HCT116 (cell line): ENCODE results near the gene SHISA4. TPM values are rescaled to one million over a fixed set of nuclear protein-coding genes. Genes with fewer than 3 reads are reported as not detected.

ENCODE experiments used
- ATAC-seq: fragments of 200-7000 bp; cut with Tn5 transposase; 2 replicates; pipeline ENCODE4 v1.9.1; 2020; ENCODE audit warnings: mild to moderate bottlenecking, moderate library complexity
- BruUV-seq: library from RNA; stranded (reverse); fragments of 400-500 nt; replicated peaks from 2 replicates; lab custom pipeline; 2021; lab: Mats Ljungman, UMichigan
- CTCF ChIA-PET: fragments of 300-600 bp; sonication (Branson Sonifier 250); formaldehyde crosslinking; loops from one replicate; lab custom pipeline; 2021; ENCODE audit warnings: antibody characterized with exemption; lab: Charles Lee
- POLR2A ChIA-PET: fragments of 300-600, 350-600 bp; sonication (Branson Sonifier 250); formaldehyde crosslinking; loops from one replicate; lab custom pipeline; 2021; ENCODE audit warnings: antibody characterized with exemption; lab: Charles Lee
- RAD21 ChIA-PET, 2 experiments: fragments of 300-600 bp; sonication (Branson Sonifier 250); formaldehyde crosslinking; loops; one replicate each; lab custom pipeline; 2023; ENCODE audit warnings: low total read pairs in 2 of 2; ENCODE audit not compliant: uncharacterized antibody in 2 of 2, unreplicated experiment in 2 of 2, low non-redundant PET in 1 of 2; lab: Charles Lee
- DNase-seq: peaks from one replicate; pipeline ENCODE4 v3.0.0-alpha.2; 2010; ENCODE audit warnings: low read depth, low spot score
- H2AFZ ChIP-seq: fragments of 200-600 bp; shearing (Covaris generic), sonication (generic); 2 replicates; pipeline ENCODE4 v1.6.1; 2017; ENCODE audit warnings: low read depth, mixed run types, mixed read lengths, antibody characterized with exemption, low read length; ENCODE audit not compliant: poor library complexity, severe bottlenecking
- H3K27ac ChIP-seq: 2 replicates; pipeline ENCODE4 v1.5.1; 2012; ENCODE audit warnings: low read depth, low read length
- H3K27me3 ChIP-seq: fragments of 200-600 bp; sonication (generic); 2 replicates; pipeline ENCODE4 v1.6.1; 2016; ENCODE audit warnings: mixed run types, low read length, mixed read lengths; ENCODE audit not compliant: insufficient read depth
- H3K36me3 ChIP-seq, 2 experiments: fragments of 200-500 bp in 1 of 2; fragments of 200-600 bp in 1 of 2; sonication (Bioruptor generic) in 1 of 2; sonication (generic) in 1 of 2; 2 replicates each; pipeline versions ENCODE4 v1.5.1 to v1.6.1; 2014 to 2016; ENCODE audit warnings: low read length in 2 of 2, inconsistent platforms in 1 of 2, mixed read lengths in 1 of 2, mixed run types in 1 of 2; ENCODE audit not compliant: insufficient read depth in 2 of 2, control insufficient read depth in 1 of 2
- H3K4me1 ChIP-seq, 2 experiments: fragments of 200-600 bp in 1 of 2; sonication (generic) in 1 of 2; 2 replicates each; pipeline versions ENCODE4 v1.5.1 to v1.6.1; 2012 to 2017; ENCODE audit warnings: low read length in 2 of 2, inconsistent platforms in 1 of 2, mild to moderate bottlenecking in 1 of 2, mixed read lengths in 1 of 2, mixed run types in 1 of 2, moderate library complexity in 1 of 2; ENCODE audit not compliant: insufficient read depth in 2 of 2, control insufficient read depth in 1 of 2
- H3K4me2 ChIP-seq: fragments of 200-600 bp; sonication (generic); 2 replicates; pipeline ENCODE4 v1.6.1; 2017; ENCODE audit warnings: mixed run types, low read length, mixed read lengths
- H3K4me3 ChIP-seq, 2 experiments: fragments of 200-600 bp in 1 of 2; sonication (generic) in 1 of 2; replicated peaks in 1 of 2; 2 replicates each; pipeline ENCODE4 v1.5.1; 2011 to 2016; ENCODE audit warnings: low read length in 2 of 2, control low read depth in 1 of 2, low read depth in 1 of 2, mild to moderate bottlenecking in 1 of 2, mixed read lengths in 1 of 2, mixed run types in 1 of 2
- H3K79me2 ChIP-seq: fragments of 200-600 bp; sonication (generic); 2 replicates; pipeline ENCODE4 v1.6.1; 2017; ENCODE audit warnings: mild to moderate bottlenecking, mixed run types, low read length, moderate library complexity, mixed read lengths; ENCODE audit not compliant: insufficient read depth
- H3K9ac ChIP-seq: fragments of 200-600 bp; sonication (generic); 2 replicates; pipeline ENCODE4 v1.6.1; 2016; ENCODE audit warnings: low read length, mixed read lengths
- H3K9me2 ChIP-seq: fragments of 200-600 bp; sonication (generic), shearing (Covaris generic); 2 replicates; pipeline ENCODE4 v1.6.1; 2017; ENCODE audit warnings: mixed run types, mild to moderate bottlenecking, moderate library complexity; ENCODE audit not compliant: insufficient read depth
- H3K9me3 ChIP-seq, 2 experiments: fragments of 200-500 bp in 1 of 2; fragments of 200-600 bp in 1 of 2; sonication (Bioruptor generic) in 1 of 2; sonication (generic) in 1 of 2; 2 replicates each; pipeline ENCODE4 v1.6.1; 2014 to 2017; ENCODE audit warnings: low read length in 2 of 2, mixed read lengths in 2 of 2, inconsistent platforms in 1 of 2, low read depth in 1 of 2, mild to moderate bottlenecking in 1 of 2, mixed run types in 1 of 2, moderate library complexity in 1 of 2; ENCODE audit not compliant: control insufficient read depth in 1 of 2, insufficient read depth in 1 of 2
- H4K20me1 ChIP-seq: fragments of 200-600 bp; sonication (generic), shearing (Covaris generic); 2 replicates; pipeline ENCODE4 v1.6.1; 2017; ENCODE audit warnings: mixed run types, mild to moderate bottlenecking, moderate library complexity; ENCODE audit not compliant: insufficient read depth
- EZH2 ChIP-seq: fragments of 200-600 bp; sonication (generic); IDR thresholded peaks from 2 replicates; pipeline ENCODE4 v1.6.1; 2017; ENCODE audit warnings: antibody characterized with exemption, mixed run types
- EZH2phosphoT487 ChIP-seq: fragments of 200-600 bp; IDR thresholded peaks from 2 replicates; pipeline ENCODE4 v1.6.1; 2018; ENCODE audit warnings: antibody characterized with exemption, borderline replicate concordance
- FOSL1 ChIP-seq: IDR thresholded peaks from 2 replicates; pipeline ENCODE4 v1.6.1; 2012; ENCODE audit warnings: low read depth
- POLR2AphosphoS5 ChIP-seq: IDR thresholded peaks from 2 replicates; pipeline ENCODE4 v1.6.1; 2011; ENCODE audit warnings: mild to moderate bottlenecking, low read depth, low read length, moderate library complexity
- RAD21 ChIP-seq: IDR thresholded peaks from 2 replicates; pipeline ENCODE4 v1.6.1; 2012; ENCODE audit warnings: low read depth, mild to moderate bottlenecking
- SRF ChIP-seq: IDR thresholded peaks from 2 replicates; pipeline ENCODE4 v1.6.1; 2012; ENCODE audit warnings: low read depth
- YY1 ChIP-seq: IDR thresholded peaks from 2 replicates; pipeline ENCODE4 v1.6.1; 2011; ENCODE audit warnings: low read length, low read depth, moderate library complexity, mild to moderate bottlenecking; ENCODE audit not compliant: insufficient replicate concordance; ENCODE audit errors: extremely low read depth
- ZFX ChIP-seq: fragments of 450-650 bp; IDR thresholded peaks from 2 replicates; pipeline ENCODE4 v1.6.1; 2017
- intact Hi-C: fragments of 100-400 bp; cut with micrococcal nuclease; formaldehyde crosslinking; loops from 2 replicates; pipeline ENCODE4 v1.10.0; 2022
- total RNA-seq: library from RNA; stranded (reverse); gene quantifications from one replicate; pipeline ENCODE4 v1.2.1, GENCODE V29; 2021; ENCODE audit not compliant: unreplicated experiment
- TF ChIP-seq, protein P1 (sequence below): IDR thresholded peaks from 2 replicates; pipeline ENCODE4 v1.6.1; 2012; ENCODE audit warnings: low read depth
- TF ChIP-seq, protein P2 (sequence below): IDR thresholded peaks from 2 replicates; pipeline ENCODE4 v1.6.1; 2012

The SHISA4 gene
- total RNA-seq, 1 experiment from 2014 or later = 15.2 TPM

DNA sequence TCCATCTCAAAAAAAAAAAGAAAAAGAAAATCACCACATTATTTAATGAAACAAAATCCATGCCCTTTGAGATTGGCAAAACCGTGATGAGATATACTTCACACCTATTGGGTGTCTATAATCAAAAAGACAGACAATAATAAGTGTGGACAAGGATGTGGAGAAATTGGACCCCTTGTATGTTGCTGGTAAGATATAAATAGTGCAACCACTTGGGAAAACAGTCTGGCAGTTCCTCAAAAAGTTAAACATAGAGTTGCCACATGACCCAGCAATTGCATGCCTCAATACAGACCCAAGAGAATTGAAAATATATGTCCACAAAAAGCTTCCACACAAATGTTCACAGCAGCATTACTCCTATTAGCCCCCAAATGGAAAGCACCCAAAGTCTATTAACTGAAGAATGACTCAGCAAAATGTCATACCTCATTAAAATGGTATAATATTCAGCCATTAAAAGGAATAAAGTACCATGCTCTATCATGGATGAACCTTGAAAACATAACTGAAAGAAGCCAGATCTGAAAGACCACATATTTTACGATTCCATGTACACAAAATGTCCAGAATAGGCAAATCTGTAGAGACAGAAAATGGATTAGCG is 33.4 kb downstream of the SHISA4 start:
- H3K9me3 ChIP-seq = no peaks in the 10 kb centered on the region
- BruUV-seq = no TSS peak
- no peak overlapping the region for H3K27ac ChIP-seq
- H3K9ac ChIP-seq = no peak overlapping the region
- no peaks in the 10 kb centered on the region for H3K9me2 ChIP-seq
- no peak overlapping the region for H3K4me2 ChIP-seq
- ATAC-seq (no peak), DNase-seq (no peak)
- ChIA-PET RAD21 (no interaction called here), POLR2A (no interaction called here), CTCF (no interaction called here)
- H3K27me3 ChIP-seq = no peaks in the 10 kb centered on the region
- no peaks in the 10 kb centered on the region for H3K36me3 ChIP-seq
- TF ChIP-seq RAD21 (no peak), EZH2 (no peak), FOSL1 (no peak), ZFX (no peak), EZH2phosphoT487 (no peak), POLR2AphosphoS5 (no peak), SRF (no peak), YY1 (no peak)
- TF ChIP-seq, protein P1, sequence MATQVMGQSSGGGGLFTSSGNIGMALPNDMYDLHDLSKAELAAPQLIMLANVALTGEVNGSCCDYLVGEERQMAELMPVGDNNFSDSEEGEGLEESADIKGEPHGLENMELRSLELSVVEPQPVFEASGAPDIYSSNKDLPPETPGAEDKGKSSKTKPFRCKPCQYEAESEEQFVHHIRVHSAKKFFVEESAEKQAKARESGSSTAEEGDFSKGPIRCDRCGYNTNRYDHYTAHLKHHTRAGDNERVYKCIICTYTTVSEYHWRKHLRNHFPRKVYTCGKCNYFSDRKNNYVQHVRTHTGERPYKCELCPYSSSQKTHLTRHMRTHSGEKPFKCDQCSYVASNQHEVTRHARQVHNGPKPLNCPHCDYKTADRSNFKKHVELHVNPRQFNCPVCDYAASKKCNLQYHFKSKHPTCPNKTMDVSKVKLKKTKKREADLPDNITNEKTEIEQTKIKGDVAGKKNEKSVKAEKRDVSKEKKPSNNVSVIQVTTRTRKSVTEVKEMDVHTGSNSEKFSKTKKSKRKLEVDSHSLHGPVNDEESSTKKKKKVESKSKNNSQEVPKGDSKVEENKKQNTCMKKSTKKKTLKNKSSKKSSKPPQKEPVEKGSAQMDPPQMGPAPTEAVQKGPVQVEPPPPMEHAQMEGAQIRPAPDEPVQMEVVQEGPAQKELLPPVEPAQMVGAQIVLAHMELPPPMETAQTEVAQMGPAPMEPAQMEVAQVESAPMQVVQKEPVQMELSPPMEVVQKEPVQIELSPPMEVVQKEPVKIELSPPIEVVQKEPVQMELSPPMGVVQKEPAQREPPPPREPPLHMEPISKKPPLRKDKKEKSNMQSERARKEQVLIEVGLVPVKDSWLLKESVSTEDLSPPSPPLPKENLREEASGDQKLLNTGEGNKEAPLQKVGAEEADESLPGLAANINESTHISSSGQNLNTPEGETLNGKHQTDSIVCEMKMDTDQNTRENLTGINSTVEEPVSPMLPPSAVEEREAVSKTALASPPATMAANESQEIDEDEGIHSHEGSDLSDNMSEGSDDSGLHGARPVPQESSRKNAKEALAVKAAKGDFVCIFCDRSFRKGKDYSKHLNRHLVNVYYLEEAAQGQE = no peak
- TF ChIP-seq, protein P2, sequence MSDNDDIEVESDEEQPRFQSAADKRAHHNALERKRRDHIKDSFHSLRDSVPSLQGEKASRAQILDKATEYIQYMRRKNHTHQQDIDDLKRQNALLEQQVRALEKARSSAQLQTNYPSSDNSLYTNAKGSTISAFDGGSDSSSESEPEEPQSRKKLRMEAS = no peak
- peaks cover 6 to 13% of the 10 kb centered on the region in 2 experiments; a peak in 3 of 4 replicates for H3K4me1 ChIP-seq
- H4K20me1 ChIP-seq = no peaks in the 10 kb centered on the region
- no peaks in the 10 kb centered on the region for H3K79me2 ChIP-seq
- intact Hi-C loops = no loop called here
- no peak overlapping the region for H3K4me3 ChIP-seq
- H2AFZ ChIP-seq = peak overlapping the region; percentile 83
